Mesothelial cell of epicardium (in vitro differentiated cells): ENCODE results near the gene ARHGAP29. TPM values are rescaled to one million over a fixed set of nuclear protein-coding genes. Genes with fewer than 3 reads are reported as not detected.

Source experiments
- DNase-seq, 2 experiments: peaks; one replicate each; pipeline ENCODE4 v3.0.0; 2021; ENCODE audit warnings: low spot score in 2 of 2; ENCODE audit not compliant: unreplicated experiment in 2 of 2
- H3K27ac Mint-ChIP-seq: 2 replicates; pipeline ENCODE4 v1.8.0; 2021; ENCODE audit warnings: mixed read lengths
- H3K27me3 Mint-ChIP-seq: 2 replicates; pipeline ENCODE4 v1.8.0; 2021; ENCODE audit warnings: low read depth, mixed read lengths
- H3K36me3 Mint-ChIP-seq: 2 replicates; pipeline ENCODE4 v1.8.0; 2021; ENCODE audit warnings: mixed read lengths
- H3K4me1 Mint-ChIP-seq: 2 replicates; pipeline ENCODE4 v1.8.0; 2021; ENCODE audit warnings: mixed read lengths
- H3K4me3 Mint-ChIP-seq: 2 replicates; pipeline ENCODE4 v1.8.0; 2021; ENCODE audit warnings: mild to moderate bottlenecking, moderate library complexity, mixed read lengths
- H3K9me3 Mint-ChIP-seq: 2 replicates; pipeline ENCODE4 v1.8.0; 2021; ENCODE audit warnings: mixed read lengths
- total RNA-seq: library from RNA; stranded (reverse); gene quantifications from 3 replicates; pipeline ENCODE4 v1.2.1, GENCODE V29; 2021
- TF ChIP-seq, protein P1 (sequence below): fragments of 200-600 bp; sonication (generic); IDR thresholded peaks from one replicate; pipeline ENCODE4 v1.5.0; 2021; ENCODE audit warnings: antibody characterized with exemption; ENCODE audit not compliant: unreplicated experiment

ARHGAP29 gene
- total RNA-seq, 1 donor from 2014 or later = 115 TPM

DNA sequence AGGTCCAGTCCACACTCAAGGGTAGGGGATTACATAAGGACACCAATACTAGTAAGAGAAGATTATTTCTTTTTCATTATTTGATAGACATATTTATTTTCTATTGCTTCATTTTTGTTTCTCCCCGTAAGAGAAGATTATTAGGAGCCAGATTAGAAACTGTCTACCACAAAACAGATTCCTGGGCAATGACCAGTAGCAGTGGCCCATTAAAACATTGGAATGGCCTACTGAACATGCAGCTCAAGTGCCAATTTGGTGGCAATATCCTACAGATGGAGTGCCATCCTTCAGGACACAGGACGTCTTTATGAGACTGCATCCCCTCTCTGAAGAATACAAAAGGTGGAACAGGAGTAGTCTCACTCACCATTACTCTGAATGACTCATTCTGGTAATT is 34.0 kb upstream of the ARHGAP29 start:
- Mint-ChIP-seq H3K9me3 (no peaks in the 10 kb centered on the region), H3K36me3 (no peaks in the 10 kb centered on the region)

DNA sequence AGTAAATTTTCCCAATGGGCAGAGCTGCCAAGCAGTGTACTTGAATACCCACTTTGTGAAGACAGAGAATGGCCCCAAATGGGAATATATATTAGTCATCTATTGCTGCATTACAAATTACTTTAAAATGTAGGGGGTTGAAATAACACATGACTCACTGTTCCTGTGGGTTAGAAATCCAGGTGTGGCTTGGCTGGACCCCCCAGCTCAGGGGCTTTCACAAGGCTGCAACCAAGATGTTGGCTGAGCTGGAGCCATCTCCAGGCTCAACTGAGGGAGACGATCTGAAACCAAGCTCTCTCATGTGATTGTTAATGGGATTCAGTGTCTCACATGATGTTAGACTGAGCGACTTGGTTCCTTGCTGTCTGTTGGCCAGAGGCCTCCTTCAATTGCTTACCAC is 33.4 kb upstream of the ARHGAP29 start:
- no peak overlapping the region for H3K4me3 Mint-ChIP-seq
- H3K4me1 Mint-ChIP-seq = peaks cover 18% of the 10 kb centered on the region
- no peak for DNase-seq
- no peak overlapping the region for H3K27ac Mint-ChIP-seq
- TF ChIP-seq, protein P1, sequence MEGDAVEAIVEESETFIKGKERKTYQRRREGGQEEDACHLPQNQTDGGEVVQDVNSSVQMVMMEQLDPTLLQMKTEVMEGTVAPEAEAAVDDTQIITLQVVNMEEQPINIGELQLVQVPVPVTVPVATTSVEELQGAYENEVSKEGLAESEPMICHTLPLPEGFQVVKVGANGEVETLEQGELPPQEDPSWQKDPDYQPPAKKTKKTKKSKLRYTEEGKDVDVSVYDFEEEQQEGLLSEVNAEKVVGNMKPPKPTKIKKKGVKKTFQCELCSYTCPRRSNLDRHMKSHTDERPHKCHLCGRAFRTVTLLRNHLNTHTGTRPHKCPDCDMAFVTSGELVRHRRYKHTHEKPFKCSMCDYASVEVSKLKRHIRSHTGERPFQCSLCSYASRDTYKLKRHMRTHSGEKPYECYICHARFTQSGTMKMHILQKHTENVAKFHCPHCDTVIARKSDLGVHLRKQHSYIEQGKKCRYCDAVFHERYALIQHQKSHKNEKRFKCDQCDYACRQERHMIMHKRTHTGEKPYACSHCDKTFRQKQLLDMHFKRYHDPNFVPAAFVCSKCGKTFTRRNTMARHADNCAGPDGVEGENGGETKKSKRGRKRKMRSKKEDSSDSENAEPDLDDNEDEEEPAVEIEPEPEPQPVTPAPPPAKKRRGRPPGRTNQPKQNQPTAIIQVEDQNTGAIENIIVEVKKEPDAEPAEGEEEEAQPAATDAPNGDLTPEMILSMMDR = no peak
- no peaks in the 10 kb centered on the region for H3K36me3 Mint-ChIP-seq
- H3K27me3 Mint-ChIP-seq = no peaks in the 10 kb centered on the region
- H3K9me3 Mint-ChIP-seq = no peaks in the 10 kb centered on the region

More for the DNA sequence above, 34.0 kb upstream of the ARHGAP29 start:
- no peak overlapping the region for H3K4me3 Mint-ChIP-seq
- TF ChIP-seq, protein P1 = no peak
- H3K27me3 Mint-ChIP-seq = no peaks in the 10 kb centered on the region
- no peak overlapping the region for H3K27ac Mint-ChIP-seq
- DNase-seq = no peak
- H3K4me1 Mint-ChIP-seq = peaks cover 18% of the 10 kb centered on the region

DNA sequence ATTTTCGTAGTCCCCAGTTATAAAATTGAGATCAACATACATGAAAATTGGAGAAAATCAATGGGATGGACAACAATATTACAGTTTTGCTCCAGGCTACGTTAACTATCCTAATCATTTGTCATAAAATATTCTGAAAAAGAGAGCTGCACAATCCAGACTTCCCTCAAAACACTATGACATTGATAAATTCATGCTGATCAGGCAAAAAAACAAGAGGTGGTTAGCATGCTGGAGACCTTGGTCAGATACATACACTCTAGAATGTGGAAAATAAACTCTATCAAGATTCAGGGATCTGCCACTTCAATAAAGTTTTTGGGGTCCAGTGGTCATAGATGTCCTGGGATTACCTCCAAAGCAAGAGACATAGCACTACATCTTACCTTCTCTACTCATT is 32.5 kb upstream of the ARHGAP29 start:
- Mint-ChIP-seq H3K27me3 (no peaks in the 10 kb centered on the region), H3K4me3 (no peak overlapping the region), H3K36me3 (no peaks in the 10 kb centered on the region), H3K4me1 (peaks cover 15% of the 10 kb centered on the region), H3K27ac (no peak overlapping the region), H3K9me3 (no peaks in the 10 kb centered on the region)
- TF ChIP-seq, protein P1 = no peak
- DNase-seq = no peak

DNA sequence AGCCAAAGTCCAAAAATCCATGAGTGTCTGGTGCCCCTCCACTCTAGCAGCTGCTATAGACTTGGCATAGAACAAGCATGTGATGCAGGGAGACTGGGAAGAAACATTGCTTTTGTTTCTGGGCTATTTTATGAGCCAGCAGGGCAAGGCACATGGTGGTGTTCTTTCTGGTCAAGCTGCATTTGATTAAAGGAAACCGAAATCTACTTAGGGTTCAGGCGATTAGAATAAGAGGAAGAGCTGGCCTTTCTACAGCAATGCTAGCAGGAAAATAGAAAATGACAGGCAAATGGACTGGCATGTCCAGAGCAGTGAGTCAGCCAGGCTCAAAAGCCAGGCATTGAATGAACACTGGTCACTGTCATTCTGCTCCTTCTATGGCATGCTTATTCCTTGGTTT is 28.5 kb upstream of the ARHGAP29 start:
- DNase-seq = no peak
- TF ChIP-seq, protein P1 = no peak
- no peak overlapping the region for H3K27ac Mint-ChIP-seq
- H3K36me3 Mint-ChIP-seq = no peaks in the 10 kb centered on the region
- H3K4me1 Mint-ChIP-seq = no peaks in the 10 kb centered on the region
- peaks cover 9% of the 10 kb centered on the region for H3K9me3 Mint-ChIP-seq
- no peak overlapping the region for H3K4me3 Mint-ChIP-seq
- H3K27me3 Mint-ChIP-seq = no peaks in the 10 kb centered on the region

DNA sequence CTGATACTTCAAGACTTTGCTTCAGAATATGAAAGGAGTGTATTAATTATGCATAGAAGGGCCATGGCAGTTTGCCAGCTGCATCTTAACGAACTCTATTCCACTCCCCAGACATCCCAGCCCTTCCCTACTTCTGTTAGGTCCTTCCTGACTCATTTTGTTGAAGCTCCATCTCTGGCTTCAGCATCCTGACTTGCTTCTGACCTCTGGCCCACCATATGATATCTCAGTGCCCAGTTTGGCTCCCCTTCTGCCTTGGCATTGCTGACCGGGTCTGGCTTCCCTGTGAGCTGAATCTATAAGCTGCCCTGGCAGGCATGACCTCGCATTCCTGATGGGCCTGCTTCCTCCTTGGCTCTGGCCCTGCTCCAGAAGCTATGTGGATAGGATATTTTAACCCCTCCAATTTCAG is 27.6 kb upstream of the ARHGAP29 start:
- H3K4me3 Mint-ChIP-seq = no peak overlapping the region
- H3K27me3 Mint-ChIP-seq = no peaks in the 10 kb centered on the region
- H3K36me3 Mint-ChIP-seq = no peaks in the 10 kb centered on the region
- no peak for DNase-seq
- H3K27ac Mint-ChIP-seq = no peak overlapping the region
- no peaks in the 10 kb centered on the region for H3K4me1 Mint-ChIP-seq
- H3K9me3 Mint-ChIP-seq = peaks cover 9% of the 10 kb centered on the region
- TF ChIP-seq, protein P1 = no peak
